Upper lobe of right lung (tissue), 1 donor: ENCODE data around the gene PRIMPOL. TPM values are rescaled to one million over a fixed set of nuclear protein-coding genes. Genes with fewer than 3 reads are reported as not detected.

Experiments used
- ATAC-seq: fragments of 200-7000 bp; cut with Tn5 transposase; one replicate; pipeline ENCODE4 v1.9.1; 2020; ENCODE audit warnings: mild to moderate bottlenecking, moderate library complexity
- DNase-seq: peaks from one replicate; pipeline ENCODE4 v3.0.0-alpha.2; 2020
- H3K27ac ChIP-seq: fragments of 200-600 bp; one replicate; pipeline ENCODE4 v1.8.0; 2022
- H3K27me3 ChIP-seq: fragments of 200-600 bp; one replicate; pipeline ENCODE4 v1.8.0; 2022; ENCODE audit warnings: mild to moderate bottlenecking
- H3K36me3 ChIP-seq: fragments of 200-600 bp; one replicate; pipeline ENCODE4 v1.8.0; 2022
- H3K4me1 ChIP-seq: fragments of 200-600 bp; one replicate; pipeline ENCODE4 v1.8.0; 2022
- H3K4me3 ChIP-seq: fragments of 200-600 bp; one replicate; pipeline ENCODE4 v1.8.0; 2022; ENCODE audit warnings: mild to moderate bottlenecking
- H3K9me3 ChIP-seq: fragments of 200-600 bp; one replicate; pipeline ENCODE4 v1.8.0; 2022
- intact Hi-C: fragments of 100-400 bp; cut with DNase I; formaldehyde crosslinking; loops from one replicate; pipeline ENCODE4 v1.11.0; 2022
- total RNA-seq: library from RNA; stranded (reverse); fragmentation: NEBNext Ultra II Directional; extraction: Animal tissue kit (Norgen Biotek cat#: 25700); gene quantifications from one replicate; pipeline ENCODE4 v1.2.1, GENCODE V29; 2021
- TF ChIP-seq, protein P1 (sequence below): fragments of 200-600 bp; IDR thresholded peaks from one replicate; pipeline ENCODE4 v1.8.0; 2022; ENCODE audit warnings: antibody characterized with exemption
- donor health status: DM: no; HTN: yes; CAD: no; lungs with severe emphysema.

Gene PRIMPOL
- total RNA-seq, 1 donor from 2014 or later = 14.4 TPM

DNA sequence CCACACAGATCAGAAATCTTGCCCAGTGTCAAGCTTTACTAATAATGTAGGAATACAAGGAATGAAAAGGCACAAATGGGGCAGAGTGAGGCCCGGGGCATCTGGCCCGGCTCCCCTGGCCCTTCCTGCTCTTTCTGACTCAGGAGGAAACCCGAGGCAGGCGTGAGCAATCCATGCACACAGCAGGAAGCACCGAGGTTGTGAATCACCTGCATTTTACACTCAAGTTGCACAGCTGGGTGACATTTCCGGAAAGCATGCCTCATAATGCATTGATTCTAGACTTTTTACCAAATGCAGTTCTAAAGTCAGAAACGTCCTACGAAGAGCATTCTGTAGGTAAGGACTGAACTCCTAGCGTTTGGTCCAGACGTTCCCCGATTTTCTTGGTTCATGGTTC, 38.9 kb downstream of the PRIMPOL start:
- peaks cover 15% of the 10 kb centered on the region for H3K36me3 ChIP-seq
- DNase-seq (no peak), ATAC-seq (no peak)
- H3K27me3 ChIP-seq = no peaks in the 10 kb centered on the region
- H3K27ac ChIP-seq = no peak overlapping the region
- TF ChIP-seq, protein P1, sequence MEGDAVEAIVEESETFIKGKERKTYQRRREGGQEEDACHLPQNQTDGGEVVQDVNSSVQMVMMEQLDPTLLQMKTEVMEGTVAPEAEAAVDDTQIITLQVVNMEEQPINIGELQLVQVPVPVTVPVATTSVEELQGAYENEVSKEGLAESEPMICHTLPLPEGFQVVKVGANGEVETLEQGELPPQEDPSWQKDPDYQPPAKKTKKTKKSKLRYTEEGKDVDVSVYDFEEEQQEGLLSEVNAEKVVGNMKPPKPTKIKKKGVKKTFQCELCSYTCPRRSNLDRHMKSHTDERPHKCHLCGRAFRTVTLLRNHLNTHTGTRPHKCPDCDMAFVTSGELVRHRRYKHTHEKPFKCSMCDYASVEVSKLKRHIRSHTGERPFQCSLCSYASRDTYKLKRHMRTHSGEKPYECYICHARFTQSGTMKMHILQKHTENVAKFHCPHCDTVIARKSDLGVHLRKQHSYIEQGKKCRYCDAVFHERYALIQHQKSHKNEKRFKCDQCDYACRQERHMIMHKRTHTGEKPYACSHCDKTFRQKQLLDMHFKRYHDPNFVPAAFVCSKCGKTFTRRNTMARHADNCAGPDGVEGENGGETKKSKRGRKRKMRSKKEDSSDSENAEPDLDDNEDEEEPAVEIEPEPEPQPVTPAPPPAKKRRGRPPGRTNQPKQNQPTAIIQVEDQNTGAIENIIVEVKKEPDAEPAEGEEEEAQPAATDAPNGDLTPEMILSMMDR = no peak
- intact Hi-C loops = no loop called here
- no peak overlapping the region for H3K4me3 ChIP-seq
- H3K9me3 ChIP-seq = no peaks in the 10 kb centered on the region
- H3K4me1 ChIP-seq = no peaks in the 10 kb centered on the region

DNA sequence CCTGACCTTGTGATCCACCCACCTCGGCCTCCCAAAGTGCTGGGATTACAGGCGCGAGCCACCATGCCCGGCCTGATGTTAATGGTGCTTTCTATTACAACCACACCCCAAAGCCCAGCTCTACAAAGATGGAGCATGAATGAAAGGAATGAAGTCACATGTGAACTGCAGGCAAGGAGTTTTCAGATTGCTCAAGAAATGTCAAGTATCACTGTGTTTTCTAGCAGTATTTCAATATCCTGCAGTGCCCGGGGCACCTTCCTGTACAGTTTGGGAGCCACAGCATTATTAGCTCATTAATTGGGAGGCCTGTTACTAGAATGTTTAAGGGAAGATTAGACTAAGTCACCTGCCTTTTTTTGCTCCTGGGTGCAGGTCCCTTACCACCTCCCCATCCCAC, 40.1 kb downstream of the PRIMPOL start:
- Histone ChIP-seq H3K27me3 (no peaks in the 10 kb centered on the region), H3K9me3 (no peaks in the 10 kb centered on the region), H3K4me1 (no peaks in the 10 kb centered on the region), H3K36me3 (peaks cover 27% of the 10 kb centered on the region), H3K27ac (no peak overlapping the region), H3K4me3 (no peak overlapping the region)
- ATAC-seq = no peak
- DNase-seq = no peak
- TF ChIP-seq, protein P1 = no peak
- intact Hi-C loops = no loop called here

DNA sequence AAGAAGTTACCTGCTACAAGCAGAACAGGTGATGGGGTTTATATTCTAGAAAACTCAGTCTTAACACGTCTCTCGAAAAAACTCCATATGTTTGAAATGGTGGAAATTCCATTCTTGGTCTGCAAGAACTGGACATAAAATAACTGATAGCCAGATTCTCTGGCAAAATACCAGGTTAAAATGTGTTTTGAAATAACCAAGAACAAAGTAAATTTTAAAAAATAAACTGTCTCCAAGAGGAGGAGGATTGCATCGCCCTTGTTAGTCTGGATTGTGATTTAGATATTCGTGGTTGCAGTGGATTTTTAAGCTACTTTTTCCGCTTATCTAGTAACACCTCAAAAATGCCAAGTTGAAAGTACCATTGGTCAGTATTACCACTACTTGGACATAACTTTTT, 43.5 kb downstream of the PRIMPOL start:
- H3K27ac ChIP-seq = no peak overlapping the region
- ATAC-seq (no peak), DNase-seq (no peak)
- intact Hi-C loops = no loop called here
- no peak overlapping the region for H3K4me3 ChIP-seq
- no peaks in the 10 kb centered on the region for H3K4me1 ChIP-seq
- no peaks in the 10 kb centered on the region for H3K27me3 ChIP-seq
- no peaks in the 10 kb centered on the region for H3K9me3 ChIP-seq
- TF ChIP-seq, protein P1 = no peak
- peaks cover 33% of the 10 kb centered on the region for H3K36me3 ChIP-seq

DNA sequence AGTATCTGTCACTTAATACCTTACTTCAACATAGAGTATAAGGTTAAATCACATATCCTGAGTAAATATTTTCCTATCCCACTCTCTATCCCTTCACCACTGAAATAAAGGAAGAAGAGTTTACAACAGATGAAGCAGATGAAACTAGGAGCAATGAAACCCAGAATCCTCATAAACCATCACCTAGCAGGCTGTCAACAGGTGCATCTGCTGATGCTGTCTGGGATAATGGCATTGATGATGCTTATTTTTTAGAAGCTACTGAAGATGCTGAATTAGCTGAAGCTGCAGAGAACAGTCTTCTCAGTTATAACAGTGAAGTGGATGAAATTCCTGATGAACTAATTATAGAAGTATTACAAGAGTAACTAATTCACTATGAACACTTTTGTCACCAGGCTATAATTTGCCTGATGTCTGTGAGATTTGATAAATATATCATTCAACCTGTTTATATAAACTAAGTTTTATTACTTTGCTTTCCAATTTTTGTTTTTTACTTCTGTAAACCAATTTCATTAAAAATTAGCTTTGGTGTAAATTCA, 44.9 kb downstream of the PRIMPOL start:
- Histone ChIP-seq H3K9me3 (no peaks in the 10 kb centered on the region), H3K4me3 (no peak overlapping the region), H3K4me1 (no peaks in the 10 kb centered on the region), H3K27ac (no peak overlapping the region), H3K27me3 (no peaks in the 10 kb centered on the region), H3K36me3 (peaks cover 33% of the 10 kb centered on the region)
- intact Hi-C loops = no loop called here
- no peak for ATAC-seq
- TF ChIP-seq, protein P1 = no peak
- DNase-seq = no peak

DNA sequence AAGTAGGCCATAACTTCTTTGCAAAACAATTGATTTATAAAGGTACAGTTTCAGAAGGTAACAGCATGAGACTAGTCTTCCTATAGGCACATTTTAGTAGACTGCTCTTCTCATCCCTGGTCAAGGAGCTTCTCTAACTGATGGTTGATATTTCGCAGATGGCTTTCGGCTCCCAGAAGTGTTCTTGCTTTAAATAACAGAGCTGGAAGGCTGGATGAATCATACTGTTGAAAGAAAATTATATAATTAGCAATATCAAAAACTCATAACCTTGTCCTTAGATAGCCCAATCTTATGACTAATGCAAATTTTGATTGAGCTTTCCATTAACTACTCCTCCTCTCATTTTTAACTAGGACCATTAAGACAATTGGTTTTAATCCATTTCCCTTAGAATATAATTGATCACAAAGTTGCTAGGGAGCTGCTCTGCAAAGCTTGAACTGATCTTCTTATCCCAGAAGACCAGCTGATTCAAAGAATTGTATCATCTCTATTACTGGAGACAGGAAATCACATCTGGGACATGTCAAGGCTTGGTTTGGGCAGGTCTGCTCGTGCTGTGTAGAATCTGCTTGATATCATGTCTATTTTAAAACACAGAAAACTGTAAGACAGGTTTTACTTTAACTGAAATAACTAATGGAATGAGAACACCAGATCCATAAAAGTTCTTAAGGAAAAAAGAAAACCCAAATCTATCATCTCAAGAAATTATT, 45.8 kb downstream of the PRIMPOL start:
- no peak overlapping the region for H3K27ac ChIP-seq
- H3K4me1 ChIP-seq = no peaks in the 10 kb centered on the region
- intact Hi-C loops = no loop called here
- H3K27me3 ChIP-seq = no peaks in the 10 kb centered on the region
- H3K4me3 ChIP-seq = no peak overlapping the region
- no peaks in the 10 kb centered on the region for H3K9me3 ChIP-seq
- TF ChIP-seq, protein P1 = no peak
- DNase-seq (no peak), ATAC-seq (no peak)
- peaks cover 33% of the 10 kb centered on the region for H3K36me3 ChIP-seq
